ENCODE results near the gene RPS6KB2. TPM values are rescaled to one million over a fixed set of nuclear protein-coding genes. Genes with fewer than 3 reads are reported as not detected.

Gene RPS6KB2
- total and polyA plus RNA-seq, 9 of the 15 experiments (the other 6 are each of a cell fraction or from before 2014, with no cell fraction given): 0.42 to 122 (median 82.6) TPM

DNA sequence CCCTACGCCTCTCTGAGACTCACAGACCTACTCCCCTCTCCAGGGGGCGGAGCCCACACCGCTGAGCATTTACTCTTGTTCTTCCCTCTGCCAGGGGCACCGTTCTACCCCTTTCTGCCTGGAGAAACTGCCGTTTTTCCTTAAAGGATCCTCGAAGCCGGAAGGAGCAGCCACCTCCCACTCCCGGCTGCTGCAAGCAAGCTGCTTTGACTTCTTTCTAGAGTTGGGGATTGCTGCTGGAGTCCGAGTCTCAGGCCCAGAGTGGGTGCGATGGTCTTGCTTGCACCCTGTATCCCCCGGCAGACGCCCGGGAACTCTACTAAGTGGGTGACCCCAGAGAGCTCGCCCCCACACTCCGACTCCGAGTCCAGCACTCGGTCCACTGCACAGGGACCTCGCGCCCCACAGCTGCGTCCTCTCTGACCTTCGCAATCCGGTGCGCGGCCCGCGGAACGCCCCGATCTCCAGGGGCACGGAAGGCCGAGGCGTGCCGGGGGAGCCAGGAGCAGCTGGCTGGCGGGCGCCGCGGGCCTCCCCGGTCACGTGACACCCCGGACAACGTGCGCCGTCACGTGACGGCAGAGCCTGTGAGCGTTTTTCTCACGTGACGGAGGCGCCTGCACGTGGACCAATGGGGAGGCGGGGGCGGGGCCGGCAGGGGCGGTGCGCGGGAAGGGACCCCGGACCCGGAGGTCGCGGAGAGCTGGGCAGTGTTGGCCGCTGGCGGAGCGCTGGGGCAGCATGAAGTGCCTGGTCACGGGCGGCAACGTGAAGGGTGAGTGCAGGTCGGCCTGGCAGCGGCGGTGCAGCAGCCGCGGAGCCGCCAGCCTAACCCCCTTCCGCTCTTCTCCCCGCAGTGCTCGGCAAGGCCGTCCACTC, 36.8 kb upstream of the RPS6KB2 start, which contains the start of gene RAD9A (continued):
- TF ChIP-seq MCM2 (IDR thresholded peaks at IDR 0.05; ENCODE audit: low read depth) (no peak), HDGF (IDR thresholded peaks at IDR 0.05) (no peak), KDM1A (IDR thresholded peaks at IDR 0.05) (no peak), CSDE1 (IDR thresholded peaks at IDR 0.05) (no peak), SMAD1 (IDR thresholded peaks at IDR 0.05; ENCODE audit: low read depth, low read length, partially characterized antibody) (no peak), ZNF324 (CRISPR knock-in tag; IDR thresholded peaks at IDR 0.05) (no peak), CBX8 (IDR thresholded peaks at IDR 0.05; ENCODE audit: borderline replicate concordance, extremely low read depth, low read depth, low read length, poor library complexity, severe bottlenecking) (no peak), STAT5A (IDR thresholded peaks at IDR 0.05; ENCODE audit: borderline replicate concordance, low read length) (no peak), ZBTB17 (CRISPR knock-in tag; IDR thresholded peaks at IDR 0.05) (peak; percentile 78), ZNF217 (CRISPR knock-in tag; IDR thresholded peaks at IDR 0.05) (no peak), CEBPB (tag; IDR thresholded peaks at IDR 0.05) (no peak), GABPA (tag; conservative IDR thresholded peaks at IDR 0.05; ENCODE audit: low read depth) (peak; percentile 40; the same call in 1 of the 2 replicates), NBN (IDR thresholded peaks at IDR 0.05; ENCODE audit: low read depth) (peak; percentile 26; the same call in 1 of the 2 replicates), ETV1 (tag; conservative IDR thresholded peaks at IDR 0.05; ENCODE audit: low read depth) (peak; percentile 46), DIDO1 (tag; IDR thresholded peaks at IDR 0.05; ENCODE audit: low read depth) (0 out of 2 replicates have a peak, but pooled peaks have one; percentile 47)
- TF ChIP-seq, protein P1, sequence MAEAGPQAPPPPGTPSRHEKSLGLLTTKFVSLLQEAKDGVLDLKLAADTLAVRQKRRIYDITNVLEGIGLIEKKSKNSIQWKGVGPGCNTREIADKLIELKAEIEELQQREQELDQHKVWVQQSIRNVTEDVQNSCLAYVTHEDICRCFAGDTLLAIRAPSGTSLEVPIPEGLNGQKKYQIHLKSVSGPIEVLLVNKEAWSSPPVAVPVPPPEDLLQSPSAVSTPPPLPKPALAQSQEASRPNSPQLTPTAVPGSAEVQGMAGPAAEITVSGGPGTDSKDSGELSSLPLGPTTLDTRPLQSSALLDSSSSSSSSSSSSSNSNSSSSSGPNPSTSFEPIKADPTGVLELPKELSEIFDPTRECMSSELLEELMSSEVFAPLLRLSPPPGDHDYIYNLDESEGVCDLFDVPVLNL (CRISPR knock-in tag; IDR thresholded peaks at IDR 0.05; ENCODE audit: low read depth): no peak
- TF ChIP-seq, protein P2, sequence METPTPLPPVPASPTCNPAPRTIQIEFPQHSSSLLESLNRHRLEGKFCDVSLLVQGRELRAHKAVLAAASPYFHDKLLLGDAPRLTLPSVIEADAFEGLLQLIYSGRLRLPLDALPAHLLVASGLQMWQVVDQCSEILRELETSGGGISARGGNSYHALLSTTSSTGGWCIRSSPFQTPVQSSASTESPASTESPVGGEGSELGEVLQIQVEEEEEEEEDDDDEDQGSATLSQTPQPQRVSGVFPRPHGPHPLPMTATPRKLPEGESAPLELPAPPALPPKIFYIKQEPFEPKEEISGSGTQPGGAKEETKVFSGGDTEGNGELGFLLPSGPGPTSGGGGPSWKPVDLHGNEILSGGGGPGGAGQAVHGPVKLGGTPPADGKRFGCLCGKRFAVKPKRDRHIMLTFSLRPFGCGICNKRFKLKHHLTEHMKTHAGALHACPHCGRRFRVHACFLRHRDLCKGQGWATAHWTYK (CRISPR knock-in tag; IDR thresholded peaks at IDR 0.05): 0 out of 2 replicates have a peak, but pooled peaks have one; percentile 74
- TF ChIP-seq, protein P3, sequence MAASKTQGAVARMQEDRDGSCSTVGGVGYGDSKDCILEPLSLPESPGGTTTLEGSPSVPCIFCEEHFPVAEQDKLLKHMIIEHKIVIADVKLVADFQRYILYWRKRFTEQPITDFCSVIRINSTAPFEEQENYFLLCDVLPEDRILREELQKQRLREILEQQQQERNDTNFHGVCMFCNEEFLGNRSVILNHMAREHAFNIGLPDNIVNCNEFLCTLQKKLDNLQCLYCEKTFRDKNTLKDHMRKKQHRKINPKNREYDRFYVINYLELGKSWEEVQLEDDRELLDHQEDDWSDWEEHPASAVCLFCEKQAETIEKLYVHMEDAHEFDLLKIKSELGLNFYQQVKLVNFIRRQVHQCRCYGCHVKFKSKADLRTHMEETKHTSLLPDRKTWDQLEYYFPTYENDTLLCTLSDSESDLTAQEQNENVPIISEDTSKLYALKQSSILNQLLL (CRISPR knock-in tag; IDR thresholded peaks at IDR 0.05; ENCODE audit: borderline replicate concordance): no peak
- TF ChIP-seq, protein P4, sequence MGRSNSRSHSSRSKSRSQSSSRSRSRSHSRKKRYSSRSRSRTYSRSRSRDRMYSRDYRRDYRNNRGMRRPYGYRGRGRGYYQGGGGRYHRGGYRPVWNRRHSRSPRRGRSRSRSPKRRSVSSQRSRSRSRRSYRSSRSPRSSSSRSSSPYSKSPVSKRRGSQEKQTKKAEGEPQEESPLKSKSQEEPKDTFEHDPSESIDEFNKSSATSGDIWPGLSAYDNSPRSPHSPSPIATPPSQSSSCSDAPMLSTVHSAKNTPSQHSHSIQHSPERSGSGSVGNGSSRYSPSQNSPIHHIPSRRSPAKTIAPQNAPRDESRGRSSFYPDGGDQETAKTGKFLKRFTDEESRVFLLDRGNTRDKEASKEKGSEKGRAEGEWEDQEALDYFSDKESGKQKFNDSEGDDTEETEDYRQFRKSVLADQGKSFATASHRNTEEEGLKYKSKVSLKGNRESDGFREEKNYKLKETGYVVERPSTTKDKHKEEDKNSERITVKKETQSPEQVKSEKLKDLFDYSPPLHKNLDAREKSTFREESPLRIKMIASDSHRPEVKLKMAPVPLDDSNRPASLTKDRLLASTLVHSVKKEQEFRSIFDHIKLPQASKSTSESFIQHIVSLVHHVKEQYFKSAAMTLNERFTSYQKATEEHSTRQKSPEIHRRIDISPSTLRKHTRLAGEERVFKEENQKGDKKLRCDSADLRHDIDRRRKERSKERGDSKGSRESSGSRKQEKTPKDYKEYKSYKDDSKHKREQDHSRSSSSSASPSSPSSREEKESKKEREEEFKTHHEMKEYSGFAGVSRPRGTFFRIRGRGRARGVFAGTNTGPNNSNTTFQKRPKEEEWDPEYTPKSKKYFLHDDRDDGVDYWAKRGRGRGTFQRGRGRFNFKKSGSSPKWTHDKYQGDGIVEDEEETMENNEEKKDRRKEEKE (IDR thresholded peaks at IDR 0.05; ENCODE audit: borderline replicate concordance in 1 of 2, control insufficient read depth in 1 of 2, low read depth in 2 of 2, low read length in 1 of 2): no peak

Data from K562 (cell line).